WTC11 (cell line): ENCODE results near the gene CPAMD8. TPM values are rescaled to one million over a fixed set of nuclear protein-coding genes. Genes with fewer than 3 reads are reported as not detected.

Source experiments
- ATAC-seq: fragments of 200-7000 bp; cut with Tn5 transposase; 2 replicates; pipeline ENCODE4 v1.10.0; 2021; ENCODE audit warnings: mild to moderate bottlenecking, moderate library complexity
- CTCF ChIA-PET: fragments of 300-600 bp; sonication (Branson Sonifier 250); formaldehyde crosslinking; loops from one replicate; lab custom pipeline; 2021; ENCODE audit warnings: antibody characterized with exemption; lab: Charles Lee
- POLR2A ChIA-PET: fragments of 350-600 bp; sonication (Branson Sonifier 250); formaldehyde crosslinking; loops from one replicate; lab custom pipeline; 2021; ENCODE audit warnings: antibody characterized with exemption; lab: Charles Lee
- DNase-seq: peaks from one replicate; pipeline ENCODE4 v3.0.0; 2021; ENCODE audit warnings: low spot score
- H3K27ac Mint-ChIP-seq: 2 replicates; pipeline ENCODE4 v1.8.0; 2021; ENCODE audit warnings: mixed read lengths
- H3K27me3 Mint-ChIP-seq: 2 replicates; pipeline ENCODE4 v1.8.0; 2021; ENCODE audit warnings: low read depth, mild to moderate bottlenecking, moderate library complexity, mixed read lengths
- H3K36me3 Mint-ChIP-seq: 2 replicates; pipeline ENCODE4 v1.8.0; 2021; ENCODE audit warnings: mixed read lengths
- H3K4me1 Mint-ChIP-seq: 2 replicates; pipeline ENCODE4 v1.8.0; 2022; ENCODE audit warnings: mixed read lengths
- H3K4me3 Mint-ChIP-seq: 2 replicates; pipeline ENCODE4 v1.8.0; 2021; ENCODE audit warnings: mild to moderate bottlenecking, moderate library complexity, mixed read lengths
- H3K9me3 Mint-ChIP-seq: 2 replicates; pipeline ENCODE4 v1.8.0; 2021; ENCODE audit warnings: mixed read lengths
- GTF2I ChIP-seq: fragments of 250-450 bp; sonication (Bioruptor Pico); conservative IDR thresholded peaks from 2 replicates; pipeline ENCODE4 v1.4.0; 2021; ENCODE audit warnings: mild to moderate bottlenecking
- NFE2L1 ChIP-seq: sonication (generic); formaldehyde crosslinking; IDR thresholded peaks from 2 replicates; pipeline ENCODE4 v1.8.1; 2023; ENCODE audit warnings: missing genetic modification reagents
- RELA ChIP-seq: sonication (generic); formaldehyde crosslinking; IDR thresholded peaks from 2 replicates; pipeline ENCODE4 v1.8.1; 2022; ENCODE audit warnings: missing genetic modification reagents, mild to moderate bottlenecking, borderline replicate concordance
- TCF7 ChIP-seq: sonication (generic); formaldehyde crosslinking; IDR thresholded peaks from 2 replicates; pipeline ENCODE4 v1.8.0; 2022; ENCODE audit warnings: mild to moderate bottlenecking, low read depth, missing genetic modification reagents, moderate library complexity
- TEAD1 ChIP-seq: sonication (generic); formaldehyde crosslinking; IDR thresholded peaks from 2 replicates; pipeline ENCODE4 v1.8.0; 2022; ENCODE audit warnings: mild to moderate bottlenecking, missing genetic modification reagents
- TEAD4 ChIP-seq: sonication (generic); formaldehyde crosslinking; IDR thresholded peaks from 2 replicates; pipeline ENCODE4 v1.8.0; 2022; ENCODE audit warnings: mild to moderate bottlenecking, missing genetic modification reagents
- ZNF121 ChIP-seq: sonication (generic); formaldehyde crosslinking; IDR thresholded peaks from 2 replicates; pipeline ENCODE4 v1.8.0; 2023; ENCODE audit warnings: missing genetic modification reagents
- ZNF423 ChIP-seq: fragments of 250-450 bp; sonication (Bioruptor Pico); IDR thresholded peaks from 2 replicates; pipeline ENCODE4 v2.1.2; 2022; ENCODE audit warnings: mild to moderate bottlenecking, moderate library complexity
- total RNA-seq: library from RNA; stranded (reverse); gene quantifications from 3 replicates; pipeline ENCODE4 v1.2.3, GENCODE V29; 2021
- TF ChIP-seq, protein P1 (sequence below): sonication (generic); formaldehyde crosslinking; IDR thresholded peaks from 2 replicates; pipeline ENCODE4 v1.8.0; 2022; ENCODE audit warnings: mild to moderate bottlenecking, missing genetic modification reagents
- TF ChIP-seq, protein P2 (sequence below): fragments of 250-450 bp; sonication (Bioruptor Pico); IDR thresholded peaks from 2 replicates; pipeline ENCODE4 v1.9.0; 2021; ENCODE audit warnings: moderate library complexity, mild to moderate bottlenecking, inconsistent platforms, borderline replicate concordance
- TF ChIP-seq, protein P3 (sequence below): sonication (generic); formaldehyde crosslinking; IDR thresholded peaks from 2 replicates; pipeline ENCODE4 v1.8.0; 2022; ENCODE audit warnings: mild to moderate bottlenecking, missing genetic modification reagents
- TF ChIP-seq, protein P4 (sequence below): sonication (generic); formaldehyde crosslinking; IDR thresholded peaks from 2 replicates; pipeline ENCODE4 v1.8.1; 2023; ENCODE audit warnings: mild to moderate bottlenecking, missing genetic modification reagents, moderate library complexity
- TF ChIP-seq, protein P5 (sequence below): fragments of 250-450 bp; sonication (Bioruptor Pico); conservative IDR thresholded peaks from 2 replicates; pipeline ENCODE4 v1.9.0; 2021; ENCODE audit warnings: mild to moderate bottlenecking
- TF ChIP-seq, protein P6 (sequence below): fragments of 250-450 bp; sonication (Bioruptor Pico); IDR thresholded peaks from 2 replicates; pipeline ENCODE4 v1.8.0; 2021; ENCODE audit warnings: mild to moderate bottlenecking
- TF ChIP-seq, protein P7 (sequence below): sonication (generic); formaldehyde crosslinking; IDR thresholded peaks from 2 replicates; pipeline ENCODE4 v1.8.0; 2023; ENCODE audit warnings: missing genetic modification reagents, mild to moderate bottlenecking, borderline replicate concordance
- TF ChIP-seq, protein P8 (sequence below): sonication (generic); formaldehyde crosslinking; IDR thresholded peaks from 2 replicates; pipeline ENCODE4 v1.8.1; 2023; ENCODE audit warnings: mild to moderate bottlenecking, missing genetic modification reagents, moderate library complexity

Gene CPAMD8
- total RNA-seq, 1 experiment from 2014 or later, result 6.9 TPM

DNA sequence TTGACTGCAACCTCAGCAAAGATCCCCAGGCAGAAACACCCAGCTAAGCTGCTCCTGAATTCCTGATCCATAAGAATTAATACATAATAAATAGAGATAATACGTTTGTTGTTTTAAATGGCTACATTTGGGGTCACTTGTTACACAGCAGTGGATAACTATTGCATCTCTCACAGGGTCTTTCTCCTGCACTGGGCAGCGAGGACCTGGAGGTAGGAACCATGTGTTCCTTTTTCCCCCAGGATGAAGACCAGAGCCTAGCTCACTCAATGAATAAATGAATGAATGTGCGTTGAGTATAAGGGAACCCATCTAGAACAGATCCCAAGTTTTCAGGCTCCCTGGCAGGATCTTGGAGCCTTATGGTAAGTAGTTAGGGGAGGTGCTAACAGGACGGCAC lies 107.1 kb downstream of the CPAMD8 start (continued):
- TF ChIP-seq, protein P1, sequence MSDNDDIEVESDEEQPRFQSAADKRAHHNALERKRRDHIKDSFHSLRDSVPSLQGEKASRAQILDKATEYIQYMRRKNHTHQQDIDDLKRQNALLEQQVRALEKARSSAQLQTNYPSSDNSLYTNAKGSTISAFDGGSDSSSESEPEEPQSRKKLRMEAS (CRISPR knock-in tag), result no peak
- TF ChIP-seq TEAD1 (CRISPR knock-in tag) (no peak), ZNF121 (CRISPR knock-in tag) (no peak), TCF7 (no peak), RELA (CRISPR knock-in tag) (no peak), NFE2L1 (no peak)
- TF ChIP-seq, protein P2, sequence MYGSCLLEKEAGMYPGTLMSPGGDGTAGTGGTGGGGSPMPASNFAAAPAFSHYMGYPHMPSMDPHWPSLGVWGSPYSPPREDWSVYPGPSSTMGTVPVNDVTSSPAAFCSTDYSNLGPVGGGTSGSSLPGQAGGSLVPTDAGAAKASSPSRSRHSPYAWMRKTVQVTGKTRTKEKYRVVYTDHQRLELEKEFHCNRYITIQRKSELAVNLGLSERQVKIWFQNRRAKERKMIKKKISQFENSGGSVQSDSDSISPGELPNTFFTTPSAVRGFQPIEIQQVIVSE (CRISPR knock-in tag), result no peak

DNA sequence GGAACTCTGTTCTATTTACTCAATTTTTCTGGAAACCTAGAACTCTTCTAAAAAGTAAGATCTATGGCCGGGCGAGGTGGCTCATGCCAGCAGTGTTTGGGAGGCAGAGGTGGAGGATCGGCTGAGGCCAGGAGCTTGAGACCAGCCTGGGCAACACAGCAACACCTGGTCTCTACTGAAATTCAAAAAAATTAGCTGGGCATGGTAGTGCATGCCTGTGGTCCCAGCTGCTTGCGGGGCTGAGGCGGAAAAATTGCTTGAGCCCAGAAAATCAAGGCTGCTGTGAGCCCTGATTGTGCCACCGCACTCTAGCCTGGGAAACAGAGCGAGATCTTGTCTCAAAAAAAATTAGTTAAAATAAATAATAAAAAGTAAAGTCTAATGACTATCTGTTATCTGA lies 109.2 kb downstream of the CPAMD8 start:
- no peak for DNase-seq
- CTCF ChIA-PET, result interaction anchor here (1.5 kb wide), 1 partner anchor 18 kb away, joined by 3 read pairs; no protein-coding TSS in a partner anchor
- Mint-ChIP-seq H3K4me1 (no peaks in the 10 kb centered on the region), H3K27ac (no peak overlapping the region)
- no peak for ATAC-seq
- TF ChIP-seq, protein P3, sequence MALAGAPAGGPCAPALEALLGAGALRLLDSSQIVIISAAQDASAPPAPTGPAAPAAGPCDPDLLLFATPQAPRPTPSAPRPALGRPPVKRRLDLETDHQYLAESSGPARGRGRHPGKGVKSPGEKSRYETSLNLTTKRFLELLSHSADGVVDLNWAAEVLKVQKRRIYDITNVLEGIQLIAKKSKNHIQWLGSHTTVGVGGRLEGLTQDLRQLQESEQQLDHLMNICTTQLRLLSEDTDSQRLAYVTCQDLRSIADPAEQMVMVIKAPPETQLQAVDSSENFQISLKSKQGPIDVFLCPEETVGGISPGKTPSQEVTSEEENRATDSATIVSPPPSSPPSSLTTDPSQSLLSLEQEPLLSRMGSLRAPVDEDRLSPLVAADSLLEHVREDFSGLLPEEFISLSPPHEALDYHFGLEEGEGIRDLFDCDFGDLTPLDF (CRISPR knock-in tag), result no peak
- TF ChIP-seq ZNF121 (CRISPR knock-in tag), result no peak
- TF ChIP-seq, protein P4, sequence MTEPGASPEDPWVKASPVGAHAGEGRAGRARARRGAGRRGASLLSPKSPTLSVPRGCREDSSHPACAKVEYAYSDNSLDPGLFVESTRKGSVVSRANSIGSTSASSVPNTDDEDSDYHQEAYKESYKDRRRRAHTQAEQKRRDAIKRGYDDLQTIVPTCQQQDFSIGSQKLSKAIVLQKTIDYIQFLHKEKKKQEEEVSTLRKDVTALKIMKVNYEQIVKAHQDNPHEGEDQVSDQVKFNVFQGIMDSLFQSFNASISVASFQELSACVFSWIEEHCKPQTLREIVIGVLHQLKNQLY (CRISPR knock-in tag), result no peak
- TF ChIP-seq ZNF423 (CRISPR knock-in tag), result no peak
- TF ChIP-seq, protein P5, sequence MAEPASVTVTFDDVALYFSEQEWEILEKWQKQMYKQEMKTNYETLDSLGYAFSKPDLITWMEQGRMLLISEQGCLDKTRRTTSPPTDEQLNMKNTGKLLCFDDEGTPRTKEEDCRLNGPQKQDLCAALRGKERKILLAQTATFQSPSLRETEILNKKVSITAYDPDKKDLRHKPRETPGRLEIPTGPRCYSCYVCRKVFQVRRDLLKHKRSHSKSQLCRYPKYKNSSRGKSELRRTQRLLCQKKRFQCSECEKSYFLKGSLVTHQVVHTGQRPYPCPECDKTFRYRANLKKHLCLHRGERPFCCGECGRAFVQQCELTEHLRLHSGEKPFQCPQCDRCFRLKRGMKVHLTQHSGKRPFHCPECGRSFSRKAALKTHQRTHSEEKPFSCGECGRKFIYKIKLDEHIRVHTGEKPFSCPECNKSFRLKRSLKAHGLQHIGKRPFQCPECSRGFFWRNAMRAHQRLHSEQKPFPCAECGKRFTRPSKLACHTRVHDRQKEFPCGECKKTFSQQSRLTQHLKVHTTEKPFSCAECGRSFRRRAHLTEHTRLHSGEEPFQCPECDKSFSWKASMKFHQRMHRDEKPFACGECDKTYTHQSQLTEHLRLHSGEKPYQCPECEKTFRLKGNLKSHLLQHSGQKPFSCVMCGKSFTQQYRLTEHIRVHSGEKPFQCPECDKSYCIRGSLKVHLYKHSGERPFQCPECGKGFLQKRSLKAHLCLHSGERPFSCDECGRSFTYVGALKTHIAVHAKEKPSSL (CRISPR knock-in tag), result no peak
- TF ChIP-seq, all 79 proteins: peak for 0
- Mint-ChIP-seq H3K9me3 (peaks cover 31% of the 10 kb centered on the region), H3K4me3 (no peak overlapping the region), H3K36me3 (peaks cover 17% of the 10 kb centered on the region), H3K27me3 (peaks cover 3% of the 10 kb centered on the region; the same call in 1 of the 2 replicates)
- POLR2A ChIA-PET, result no interaction called here

DNA sequence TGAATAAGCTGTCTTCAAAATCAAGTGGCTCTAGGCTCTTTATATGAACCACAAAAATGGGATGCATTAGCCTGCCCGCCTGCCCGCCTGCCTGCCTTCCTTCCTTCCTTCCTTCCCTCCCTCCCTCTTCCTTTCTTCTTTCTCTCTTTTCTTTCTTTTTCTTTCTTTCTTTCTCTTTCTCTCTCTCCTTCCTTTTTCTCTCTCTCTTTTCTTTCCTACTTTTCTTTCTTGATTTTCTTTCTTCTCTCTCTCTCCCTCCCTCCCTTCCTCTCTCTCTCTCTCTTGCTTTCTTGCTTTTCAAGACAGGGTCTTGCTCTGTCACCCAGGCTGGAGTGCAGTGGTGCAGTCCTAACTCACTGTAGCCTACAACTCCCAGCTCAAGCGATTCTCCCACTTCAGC lies 110.9 kb downstream of the CPAMD8 start:
- H3K4me1 Mint-ChIP-seq, result no peaks in the 10 kb centered on the region
- ChIA-PET POLR2A (no interaction called here), CTCF (interaction anchor here (1.5 kb wide), 1 partner anchor 16 kb away, joined by 3 read pairs; no protein-coding TSS in a partner anchor)
- H3K9me3 Mint-ChIP-seq, result peaks cover 39% of the 10 kb centered on the region
- TF ChIP-seq, protein P6, sequence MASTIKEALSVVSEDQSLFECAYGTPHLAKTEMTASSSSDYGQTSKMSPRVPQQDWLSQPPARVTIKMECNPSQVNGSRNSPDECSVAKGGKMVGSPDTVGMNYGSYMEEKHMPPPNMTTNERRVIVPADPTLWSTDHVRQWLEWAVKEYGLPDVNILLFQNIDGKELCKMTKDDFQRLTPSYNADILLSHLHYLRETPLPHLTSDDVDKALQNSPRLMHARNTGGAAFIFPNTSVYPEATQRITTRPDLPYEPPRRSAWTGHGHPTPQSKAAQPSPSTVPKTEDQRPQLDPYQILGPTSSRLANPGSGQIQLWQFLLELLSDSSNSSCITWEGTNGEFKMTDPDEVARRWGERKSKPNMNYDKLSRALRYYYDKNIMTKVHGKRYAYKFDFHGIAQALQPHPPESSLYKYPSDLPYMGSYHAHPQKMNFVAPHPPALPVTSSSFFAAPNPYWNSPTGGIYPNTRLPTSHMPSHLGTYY (CRISPR knock-in tag), result no peak
- TF ChIP-seq, protein P7, sequence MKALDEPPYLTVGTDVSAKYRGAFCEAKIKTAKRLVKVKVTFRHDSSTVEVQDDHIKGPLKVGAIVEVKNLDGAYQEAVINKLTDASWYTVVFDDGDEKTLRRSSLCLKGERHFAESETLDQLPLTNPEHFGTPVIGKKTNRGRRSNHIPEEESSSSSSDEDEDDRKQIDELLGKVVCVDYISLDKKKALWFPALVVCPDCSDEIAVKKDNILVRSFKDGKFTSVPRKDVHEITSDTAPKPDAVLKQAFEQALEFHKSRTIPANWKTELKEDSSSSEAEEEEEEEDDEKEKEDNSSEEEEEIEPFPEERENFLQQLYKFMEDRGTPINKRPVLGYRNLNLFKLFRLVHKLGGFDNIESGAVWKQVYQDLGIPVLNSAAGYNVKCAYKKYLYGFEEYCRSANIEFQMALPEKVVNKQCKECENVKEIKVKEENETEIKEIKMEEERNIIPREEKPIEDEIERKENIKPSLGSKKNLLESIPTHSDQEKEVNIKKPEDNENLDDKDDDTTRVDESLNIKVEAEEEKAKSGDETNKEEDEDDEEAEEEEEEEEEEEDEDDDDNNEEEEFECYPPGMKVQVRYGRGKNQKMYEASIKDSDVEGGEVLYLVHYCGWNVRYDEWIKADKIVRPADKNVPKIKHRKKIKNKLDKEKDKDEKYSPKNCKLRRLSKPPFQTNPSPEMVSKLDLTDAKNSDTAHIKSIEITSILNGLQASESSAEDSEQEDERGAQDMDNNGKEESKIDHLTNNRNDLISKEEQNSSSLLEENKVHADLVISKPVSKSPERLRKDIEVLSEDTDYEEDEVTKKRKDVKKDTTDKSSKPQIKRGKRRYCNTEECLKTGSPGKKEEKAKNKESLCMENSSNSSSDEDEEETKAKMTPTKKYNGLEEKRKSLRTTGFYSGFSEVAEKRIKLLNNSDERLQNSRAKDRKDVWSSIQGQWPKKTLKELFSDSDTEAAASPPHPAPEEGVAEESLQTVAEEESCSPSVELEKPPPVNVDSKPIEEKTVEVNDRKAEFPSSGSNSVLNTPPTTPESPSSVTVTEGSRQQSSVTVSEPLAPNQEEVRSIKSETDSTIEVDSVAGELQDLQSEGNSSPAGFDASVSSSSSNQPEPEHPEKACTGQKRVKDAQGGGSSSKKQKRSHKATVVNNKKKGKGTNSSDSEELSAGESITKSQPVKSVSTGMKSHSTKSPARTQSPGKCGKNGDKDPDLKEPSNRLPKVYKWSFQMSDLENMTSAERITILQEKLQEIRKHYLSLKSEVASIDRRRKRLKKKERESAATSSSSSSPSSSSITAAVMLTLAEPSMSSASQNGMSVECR (CRISPR knock-in tag), result no peak
- no peak for TF ChIP-seq ZNF423 (CRISPR knock-in tag)
- TF ChIP-seq TEAD4 (CRISPR knock-in tag), result no peak
- TF ChIP-seq GTF2I (CRISPR knock-in tag), result no peak
- TF ChIP-seq, protein P1 (CRISPR knock-in tag), result no peak
- TF ChIP-seq, protein P8, sequence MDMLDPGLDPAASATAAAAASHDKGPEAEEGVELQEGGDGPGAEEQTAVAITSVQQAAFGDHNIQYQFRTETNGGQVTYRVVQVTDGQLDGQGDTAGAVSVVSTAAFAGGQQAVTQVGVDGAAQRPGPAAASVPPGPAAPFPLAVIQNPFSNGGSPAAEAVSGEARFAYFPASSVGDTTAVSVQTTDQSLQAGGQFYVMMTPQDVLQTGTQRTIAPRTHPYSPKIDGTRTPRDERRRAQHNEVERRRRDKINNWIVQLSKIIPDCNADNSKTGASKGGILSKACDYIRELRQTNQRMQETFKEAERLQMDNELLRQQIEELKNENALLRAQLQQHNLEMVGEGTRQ (CRISPR knock-in tag), result no peak
- no peak for DNase-seq
- no peak overlapping the region for H3K4me3 Mint-ChIP-seq
- peaks cover 3% of the 10 kb centered on the region; the same call in 1 of the 2 replicates for H3K27me3 Mint-ChIP-seq
- peaks cover 20% of the 10 kb centered on the region for H3K36me3 Mint-ChIP-seq
- H3K27ac Mint-ChIP-seq, result no peak overlapping the region
- ATAC-seq, result no peak
